Subcutaneous abdominal adipose tissue (tissue), 5 donors: Measurements from ENCODE around the gene PDXDC1.
A peak's percentile ranks its signal among the peaks of the same experiment; 100 is the strongest.
"Not testable (repeated sequence)": the region's sequence is repeated elsewhere in the genome, so short reads cannot be mapped to it uniquely, and the experiment has no call there.

Experiments
- H3K27ac ChIP-seq: one replicate; pipeline ENCODE4 v1.7.0; 2013; ENCODE audit warnings: low read depth, mild to moderate bottlenecking, inconsistent platforms, low read length, moderate library complexity
- H3K27me3 ChIP-seq, 5 donors: one replicate each; pipeline ENCODE4 v1.7.0; 2013; ENCODE audit warnings: low read length in 5 of 5, inconsistent platforms in 1 of 5; ENCODE audit not compliant: control insufficient read depth in 5 of 5, insufficient read depth in 4 of 5
- H3K36me3 ChIP-seq, 5 donors: one replicate each; pipeline ENCODE4 v1.7.0; 2013; ENCODE audit warnings: low read length in 5 of 5; ENCODE audit not compliant: control insufficient read depth in 5 of 5, insufficient read depth in 5 of 5
- H3K4me1 ChIP-seq, 5 donors: one replicate each; pipeline ENCODE4 v1.7.0; 2013; ENCODE audit warnings: low read length in 5 of 5, mild to moderate bottlenecking in 3 of 5, moderate library complexity in 1 of 5; ENCODE audit not compliant: control insufficient read depth in 5 of 5, insufficient read depth in 5 of 5
- H3K4me3 ChIP-seq, 5 donors: one replicate each; pipeline ENCODE4 v1.7.0; 2013; ENCODE audit warnings: low read length in 5 of 5, low read depth in 1 of 5
- H3K9ac ChIP-seq, 5 donors: one replicate each; pipeline ENCODE4 v1.7.0; 2013; ENCODE audit warnings: low read length in 5 of 5, mild to moderate bottlenecking in 4 of 5, moderate library complexity in 3 of 5
- H3K9me3 ChIP-seq, 5 donors: one replicate each; pipeline ENCODE4 v1.7.0; 2013; ENCODE audit warnings: low read length in 5 of 5; ENCODE audit not compliant: control insufficient read depth in 5 of 5
- donor health status: healthy.
- donor health status: healthy.
- donor health status: healthy.
- donor health status: healthy.
- donor health status: healthy.

Gene PDXDC1

GRCh38 chr16:14973785-14974322 is 972 bp upstream of the PDXDC1 start:
- Histone ChIP-seq H3K4me1 (peaks cover 3 to 17% (median 14%) of the 10 kb centered on the region in 5 donors), H3K9ac (peak overlapping the region in 1 of 5 donors; percentile 72), H3K4me3 (peak overlapping the region in 1 of 5 donors; percentile 88)
- H3K27me3 ChIP-seq, H3K36me3 ChIP-seq, H3K27ac ChIP-seq, H3K9me3 ChIP-seq: not testable (repeated sequence)

DNA sequence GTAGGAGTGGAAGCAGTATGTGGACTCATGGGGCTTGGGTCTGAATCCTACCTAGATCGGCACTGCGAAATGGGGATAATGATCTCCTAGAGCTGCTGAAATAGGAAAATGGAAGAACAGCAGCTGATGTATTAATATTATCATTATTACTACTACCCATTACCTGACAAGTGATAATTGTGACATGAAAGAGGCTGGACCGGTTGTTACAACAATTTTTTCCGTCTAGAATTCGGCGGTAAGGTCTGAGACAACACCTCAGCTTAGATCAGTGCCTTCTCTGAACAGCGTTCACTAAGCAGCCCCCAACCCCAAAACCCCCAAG is 533 bp upstream of the PDXDC1 start:
- peaks cover 3 to 20% (median 14%) of the 10 kb centered on the region in 5 donors for H3K4me1 ChIP-seq
- H3K36me3 ChIP-seq, H3K9me3 ChIP-seq, H3K27me3 ChIP-seq: not testable (repeated sequence)
- peak overlapping the region in 2 of 5 donors; percentile 72 to 98 for H3K9ac ChIP-seq
- H3K27ac ChIP-seq, result peak overlapping the region; percentile 85
- H3K4me3 ChIP-seq, result peak overlapping the region; percentile 59 to 90 (median 79)

DNA sequence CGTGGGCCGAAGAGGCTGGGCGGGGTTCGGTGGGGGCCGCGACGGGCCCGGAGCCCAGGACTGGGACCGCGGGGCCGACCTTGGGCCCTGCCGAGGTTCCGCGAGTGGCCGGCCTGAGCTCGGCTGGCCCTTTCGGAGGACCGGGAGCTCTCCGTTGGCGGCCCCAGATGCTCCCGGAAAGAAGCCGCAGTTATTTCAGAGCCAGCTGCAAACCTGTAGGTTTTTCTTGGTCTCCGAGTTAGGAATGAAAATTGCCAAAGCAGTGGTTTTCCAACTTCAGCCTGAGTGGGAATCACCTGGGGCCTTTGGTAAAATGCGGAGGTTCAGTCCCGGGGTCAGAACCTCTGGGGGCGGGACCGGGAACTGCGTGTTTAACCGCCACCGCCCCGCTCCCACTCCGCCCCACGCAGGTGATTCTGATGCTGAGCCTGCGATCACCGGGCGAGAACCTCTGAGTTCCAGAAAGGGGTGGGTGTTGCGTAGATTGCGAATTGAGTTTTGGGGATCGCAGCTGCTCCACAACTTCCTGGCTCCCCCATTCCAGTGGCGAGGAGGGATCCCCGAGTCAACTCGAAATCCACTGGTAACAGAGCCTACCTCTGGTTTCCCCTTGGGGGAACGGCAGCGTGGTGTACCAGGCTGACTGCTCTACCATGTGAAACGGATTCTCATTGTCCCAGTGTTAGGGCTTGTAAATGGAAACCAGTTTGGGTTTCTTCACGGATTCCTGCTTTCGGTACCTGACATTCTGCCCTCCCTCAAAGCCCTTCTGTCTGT is 780 bp downstream of the PDXDC1 start:
- Histone ChIP-seq H3K4me3 (peak overlapping the region; percentile 73 to 90 (median 79)), H3K4me1 (peaks cover 3 to 30% (median 21%) of the 10 kb centered on the region in 5 donors), H3K9ac (peak overlapping the region; percentile 38 to 98 (median 95)), H3K27ac (peak overlapping the region; percentile 85)
- not testable (repeated sequence) for H3K9me3 ChIP-seq, H3K27me3 ChIP-seq, H3K36me3 ChIP-seq

GRCh38 chr16:14976971-14977736 is 2.3 kb downstream of the PDXDC1 start:
- not testable (repeated sequence) for H3K36me3 ChIP-seq, H3K27ac ChIP-seq, H3K9ac ChIP-seq

DNA sequence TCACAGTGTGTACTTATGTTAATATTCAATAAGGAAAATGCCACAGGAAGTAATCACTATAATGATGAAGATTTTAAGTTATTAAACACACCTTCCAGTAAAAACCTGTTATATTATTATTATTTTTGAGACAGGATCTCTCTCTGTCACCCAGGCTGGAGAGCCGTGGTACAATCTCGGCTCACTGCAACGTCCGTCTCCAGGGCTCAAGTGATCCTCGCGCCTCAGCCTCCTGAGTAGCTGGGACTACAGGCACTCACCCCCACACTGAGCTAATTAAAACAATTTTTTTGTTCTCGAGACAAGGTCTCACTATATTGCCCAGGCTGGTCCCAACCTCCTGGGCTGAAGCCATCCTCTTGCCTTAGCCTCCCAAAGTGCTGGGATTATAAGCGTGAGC is 3.5 kb downstream of the PDXDC1 start:
- H3K27ac ChIP-seq, H3K27me3 ChIP-seq, H3K9ac ChIP-seq, H3K36me3 ChIP-seq, H3K4me3 ChIP-seq, H3K9me3 ChIP-seq: not testable (repeated sequence)
- peaks cover 3 to 30% (median 21%) of the 10 kb centered on the region in 5 donors for H3K4me1 ChIP-seq

More at GRCh38 chr16:14976971-14977736, 2.3 kb downstream of the PDXDC1 start:
- H3K9me3 ChIP-seq, H3K27me3 ChIP-seq, H3K4me3 ChIP-seq: not testable (repeated sequence)
- peaks cover 3 to 30% (median 21%) of the 10 kb centered on the region in 5 donors for H3K4me1 ChIP-seq

DNA sequence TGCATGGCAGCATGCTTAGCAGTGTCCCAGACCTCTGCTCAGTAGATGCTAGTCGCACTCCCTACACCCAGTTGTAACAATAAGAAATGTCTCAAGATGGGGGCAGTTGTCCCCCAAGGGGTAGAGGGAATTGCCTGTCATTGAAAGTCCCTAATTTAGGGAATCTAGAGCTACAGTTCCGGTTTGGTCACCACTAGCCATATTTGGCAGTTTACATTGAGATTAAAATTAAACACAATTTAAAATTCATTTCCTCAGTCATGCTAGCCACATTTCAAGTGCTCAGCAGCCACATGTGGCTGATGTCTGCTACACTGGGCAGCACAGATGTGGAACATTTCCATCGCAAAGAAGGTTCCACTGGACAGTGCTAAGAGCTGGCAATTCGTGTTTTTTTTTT is 4.1 kb downstream of the PDXDC1 start:
- not testable (repeated sequence) for H3K27me3 ChIP-seq, H3K36me3 ChIP-seq, H3K27ac ChIP-seq, H3K9me3 ChIP-seq, H3K4me3 ChIP-seq, H3K9ac ChIP-seq
- H3K4me1 ChIP-seq, result peaks cover 3 to 30% (median 21%) of the 10 kb centered on the region in 5 donors

GRCh38 chr16:14981234-14981633 is 6.4 kb downstream of the PDXDC1 start:
- H3K9ac ChIP-seq, result not testable (repeated sequence)

GRCh38 chr16:14982521-14982920 is 7.7 kb downstream of the PDXDC1 start:
- H3K4me3 ChIP-seq, H3K27ac ChIP-seq, H3K27me3 ChIP-seq, H3K9ac ChIP-seq, H3K36me3 ChIP-seq, H3K9me3 ChIP-seq: not testable (repeated sequence)
- H3K4me1 ChIP-seq, result peaks cover 0 to 14% (median 4%) of the 10 kb centered on the region in 5 donors

More at GRCh38 chr16:14981234-14981633, 6.4 kb downstream of the PDXDC1 start:
- H3K36me3 ChIP-seq, H3K4me3 ChIP-seq, H3K27ac ChIP-seq, H3K9me3 ChIP-seq, H3K27me3 ChIP-seq: not testable (repeated sequence)
- H3K4me1 ChIP-seq, result peaks cover 0 to 21% (median 8%) of the 10 kb centered on the region in 5 donors

DNA sequence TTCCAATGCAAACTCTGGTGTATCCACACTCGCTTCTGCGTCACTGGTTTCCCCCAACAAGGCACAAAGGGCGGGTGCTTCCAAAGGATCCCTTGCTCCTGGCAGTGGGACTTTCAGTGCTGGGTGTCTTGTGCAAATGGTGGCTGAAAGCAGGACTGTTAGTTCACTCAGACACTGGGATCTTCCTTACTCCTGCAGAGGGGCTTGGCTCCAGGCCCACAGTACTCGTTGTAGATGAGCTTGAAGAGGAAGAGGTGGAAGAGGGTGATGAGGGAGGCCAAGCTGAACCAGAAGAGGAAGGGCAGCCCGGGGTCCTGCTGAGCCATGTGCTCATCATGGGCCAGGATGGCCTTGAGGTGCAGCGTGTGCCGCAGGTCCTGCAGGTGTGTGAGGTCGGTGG is 13.3 kb downstream of the PDXDC1 start:
- not testable (repeated sequence) for H3K4me1 ChIP-seq, H3K4me3 ChIP-seq, H3K9me3 ChIP-seq, H3K9ac ChIP-seq, H3K27ac ChIP-seq, H3K27me3 ChIP-seq
- H3K36me3 ChIP-seq, result peaks cover 0 to 21% (median 7%) of the 10 kb centered on the region in 5 donors

- not testable (repeated sequence) for H3K27ac ChIP-seq, H3K4me3 ChIP-seq, H3K9ac ChIP-seq, H3K4me1 ChIP-seq, H3K9me3 ChIP-seq, H3K27me3 ChIP-seq
- peaks cover 0 to 21% (median 7%) of the 10 kb centered on the region in 5 donors for H3K36me3 ChIP-seq
Observed at GRCh38 chr16:14988661-14989191, 13.9 kb downstream of the PDXDC1 start.
